Activated T-cell treated with anti-CD3 and anti-CD28 coated beads for 4 hours (primary cell): Measurements from ENCODE around the gene URGCP.

Source experiments
- DNase-seq: peaks from one replicate; pipeline ENCODE4 v3.0.0-alpha.2; 2020

URGCP gene

GRCh38 chr7:43906331-43907010, at the start of gene URGCP:
Gene URGCP, minus strand, starts transcription at chr7:43906596. Its CDS starts 21 bp downstream, at chr7:43906575.
- DNase-seq: peak; percentile 27

- no peak for DNase-seq
These were observed 49.6 kb upstream of the URGCP start for GRCh38 chr7:43956027-43956426.

DNA sequence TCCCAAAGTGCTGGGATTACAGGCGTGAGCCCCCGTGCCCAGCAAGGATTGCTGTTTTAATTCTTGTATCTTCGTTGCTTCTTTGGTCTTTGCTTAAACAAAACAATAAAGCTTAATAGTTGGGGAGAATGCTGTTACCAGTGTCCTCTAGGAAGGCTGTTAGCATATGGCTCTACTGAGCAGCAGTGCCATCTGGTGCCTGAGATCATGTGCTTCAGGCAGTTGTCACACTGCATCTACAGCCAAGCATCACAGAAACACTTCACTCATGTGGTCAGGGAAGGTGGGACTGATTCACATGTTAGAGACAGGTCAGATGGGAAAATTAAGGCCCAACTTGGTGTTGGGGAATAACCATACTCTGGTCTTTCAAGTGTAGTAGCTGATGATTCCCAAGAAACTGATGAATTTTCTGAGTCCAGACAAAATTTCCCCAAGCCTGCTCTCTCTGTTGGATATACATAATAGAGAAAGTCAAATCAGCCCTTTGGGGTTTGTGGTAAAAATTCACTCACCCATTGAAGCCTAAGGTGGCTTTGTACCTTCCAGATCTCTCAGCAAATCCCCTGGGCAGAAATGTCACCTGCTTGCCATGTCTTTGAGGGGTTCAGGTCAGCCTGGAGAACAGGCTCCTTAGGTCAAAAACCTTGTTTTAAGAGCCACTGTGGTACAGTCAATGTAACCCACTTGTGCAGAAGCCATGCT, 48.3 kb upstream of the URGCP start:
- no peak for DNase-seq

GRCh38 chr7:43953071-43953470, 46.7 kb upstream of the URGCP start:
- DNase-seq: no peak

DNA sequence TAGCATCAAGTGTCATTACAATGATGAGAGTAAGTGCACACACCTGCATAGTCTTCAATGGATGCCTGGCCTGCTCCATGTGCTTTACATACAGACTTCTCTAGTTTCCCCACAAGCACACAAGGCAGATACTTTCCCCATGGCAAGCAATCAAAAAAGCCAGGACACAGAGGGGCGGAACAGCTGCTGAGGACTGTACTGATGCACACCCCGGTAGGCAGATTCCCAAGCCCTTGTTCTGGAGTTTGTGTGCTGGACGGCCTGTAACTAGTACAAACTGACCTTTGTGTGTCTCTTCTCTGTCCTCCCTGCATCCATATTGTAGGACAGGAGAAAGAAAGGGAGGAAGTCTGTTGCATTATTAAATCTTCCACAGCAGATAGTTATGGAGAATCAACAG, 45.6 kb upstream of the URGCP start:
- DNase-seq: no peak

DNA sequence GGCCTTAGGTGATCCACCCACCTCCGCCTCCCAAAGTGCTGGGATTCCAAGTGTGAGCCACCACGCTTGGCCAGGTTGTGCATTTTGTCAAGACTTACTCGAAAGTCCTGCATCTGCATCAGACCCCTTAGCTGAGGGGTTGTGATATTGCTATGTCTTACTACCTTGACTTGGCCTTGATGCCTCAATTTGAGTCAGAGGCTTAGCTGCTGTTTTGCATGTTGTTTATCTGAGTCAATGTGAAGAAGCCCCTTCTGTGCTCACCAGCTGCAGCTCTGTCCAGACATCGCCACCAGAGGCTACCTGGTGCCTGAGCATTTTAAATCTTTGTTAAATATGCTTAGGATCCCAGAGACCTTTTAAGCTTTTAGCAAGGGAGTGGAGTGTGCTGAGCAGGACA, 37.9 kb upstream of the URGCP start:
- DNase-seq: no peak

DNA sequence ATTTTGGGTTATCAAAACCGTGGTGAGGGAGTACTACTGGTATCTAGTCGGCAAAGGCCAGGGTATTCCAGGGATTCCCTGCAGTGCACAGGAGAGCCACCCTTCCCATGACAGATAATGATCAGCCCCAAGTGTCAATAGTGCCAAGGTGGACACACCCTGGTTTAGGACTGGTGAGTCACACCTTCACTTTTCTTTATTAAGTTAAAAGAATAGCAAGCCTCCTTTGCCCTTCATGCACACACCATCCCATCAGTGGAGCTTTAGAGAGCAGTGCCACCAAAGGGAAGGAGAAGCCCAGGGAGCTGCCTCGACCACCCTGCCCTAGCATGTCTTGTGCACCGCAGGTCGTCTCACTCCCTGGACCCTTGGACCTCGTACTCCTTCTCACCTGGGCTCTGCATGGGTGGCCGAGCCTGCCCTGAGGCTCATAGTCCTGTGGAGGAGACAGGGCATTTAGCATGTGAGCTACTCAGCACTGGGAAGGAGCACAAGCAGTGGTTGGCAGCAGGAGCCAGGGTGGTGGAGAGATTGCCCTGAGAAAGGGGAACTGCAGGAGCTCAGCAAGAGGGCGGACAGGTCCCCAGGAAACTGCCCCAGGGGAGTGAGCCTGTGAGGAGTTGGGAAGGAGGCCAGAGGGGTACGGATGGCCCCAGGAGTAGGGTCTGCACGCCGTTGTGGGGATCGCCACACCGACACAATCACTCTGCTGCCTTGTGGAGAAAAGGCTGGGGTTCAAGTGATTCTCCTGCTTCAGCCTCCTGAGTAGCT, 37.2 kb upstream of the URGCP start:
- DNase-seq: no peak

DNA sequence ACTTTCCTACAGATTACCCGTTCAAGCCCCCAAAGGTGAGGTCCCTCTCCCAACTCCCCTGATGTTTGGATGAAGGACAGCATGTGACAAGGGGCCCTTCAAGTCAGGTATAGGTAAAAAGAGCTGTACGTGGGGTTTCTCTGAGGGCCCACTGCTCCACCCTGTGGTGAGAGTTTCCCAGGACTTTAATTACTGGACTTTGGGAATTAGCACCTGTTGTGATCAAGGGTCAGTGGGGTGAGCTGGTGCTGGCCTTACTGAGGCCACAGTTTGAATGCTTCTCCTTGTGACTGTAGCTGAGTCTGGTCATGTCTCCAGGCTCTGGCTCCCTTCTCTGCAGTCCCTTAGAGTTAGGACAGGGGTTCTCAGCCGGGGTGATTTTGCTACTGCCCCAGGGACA, 36.6 kb upstream of the URGCP start:
- DNase-seq: no peak

GRCh38 chr7:43942250-43942649, 35.9 kb upstream of the URGCP start:
- no peak for DNase-seq

DNA sequence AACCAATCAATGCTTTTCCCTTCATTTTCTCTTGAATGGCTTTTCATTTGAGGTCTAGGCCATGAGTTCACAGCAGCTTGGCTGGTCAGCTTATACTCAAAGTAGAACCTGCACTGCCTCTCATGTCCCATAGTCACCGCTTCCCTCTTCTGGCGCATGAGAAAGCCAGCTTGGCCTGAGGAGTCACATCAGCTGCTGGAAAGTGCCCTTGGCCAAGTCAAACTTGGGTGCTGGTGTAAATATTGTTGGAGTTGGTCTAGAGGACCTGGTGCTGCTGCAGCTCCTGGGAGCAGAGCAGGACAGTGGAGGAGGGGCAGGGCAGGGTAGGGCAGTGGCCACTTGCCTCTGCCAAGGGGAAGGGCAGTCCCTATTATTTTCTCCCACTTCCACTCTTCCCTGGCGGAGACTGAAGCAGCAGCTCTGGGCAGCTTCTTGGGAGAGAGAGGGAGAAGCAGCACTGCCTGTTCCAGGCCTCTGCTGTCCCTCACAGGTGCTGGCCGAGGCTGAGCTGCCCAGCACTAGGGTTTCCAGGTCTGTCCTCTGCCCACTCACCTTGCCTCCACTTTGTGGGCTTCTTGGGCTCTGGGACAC, 32.6 kb upstream of the URGCP start:
- DNase-seq: no peak

DNA sequence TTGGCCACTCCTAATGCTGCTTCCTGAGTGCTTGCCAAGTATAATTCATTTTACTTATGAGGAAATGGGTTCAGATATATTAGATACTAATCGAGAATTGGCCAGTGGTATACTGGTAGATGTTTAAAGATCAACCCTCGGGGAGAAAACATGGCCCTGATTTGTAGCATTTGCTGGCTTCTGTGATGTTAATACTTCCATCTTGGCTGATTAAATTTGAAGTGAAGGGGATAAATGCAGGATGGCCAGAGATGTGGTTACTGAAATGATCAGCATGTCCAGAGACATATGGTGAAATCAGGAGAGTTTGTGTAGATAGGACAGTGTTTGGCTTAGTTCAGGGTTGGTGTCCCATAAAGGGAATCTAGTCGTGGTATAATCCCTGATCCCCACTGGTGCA, 31.0 kb upstream of the URGCP start:
- DNase-seq: no peak

DNA sequence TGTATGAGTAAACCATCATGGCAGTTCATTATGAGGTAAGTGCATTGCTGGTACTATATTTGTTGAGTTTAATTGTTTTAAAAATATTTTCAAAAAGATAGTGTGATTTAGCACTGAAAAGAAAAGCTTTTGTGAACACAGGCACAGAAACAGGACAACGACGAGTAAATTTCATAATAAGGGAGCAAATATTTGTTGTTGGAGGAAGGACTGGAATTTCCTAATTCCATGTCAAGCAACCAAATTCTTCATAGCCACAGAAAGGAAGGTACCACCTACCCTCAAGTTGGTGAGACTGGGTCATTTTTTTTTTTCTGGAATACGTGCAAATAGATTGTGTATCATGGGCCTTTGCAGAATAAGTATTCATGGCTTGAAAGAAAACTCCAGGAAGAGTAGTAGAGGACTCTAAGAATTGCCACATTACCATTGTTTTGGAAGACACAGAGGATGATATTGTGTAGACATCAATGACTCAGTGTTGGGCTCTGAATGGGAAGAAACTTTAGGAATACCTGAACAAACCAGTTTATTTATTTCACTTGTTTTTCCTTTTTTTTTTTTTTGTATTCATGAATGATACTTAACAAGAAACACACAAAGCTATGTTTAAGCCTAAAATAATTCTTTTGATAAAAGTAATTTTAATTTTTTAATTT, 27.6 kb upstream of the URGCP start:
- DNase-seq: no peak

GRCh38 chr7:43931346-43931745, 24.9 kb upstream of the URGCP start:
- DNase-seq: peak; percentile 7

- DNase-seq: no peak
These were observed 23.4 kb upstream of the URGCP start for GRCh38 chr7:43929529-43930457.

GRCh38 chr7:43927810-43928209, 21.4 kb upstream of the URGCP start:
- DNase-seq: no peak

- DNase-seq: no peak
These were observed 20.4 kb upstream of the URGCP start for GRCh38 chr7:43926798-43927123.

- peak; percentile 85 for DNase-seq
These were observed 19.8 kb upstream of the URGCP start, which contains the start of gene UBE2D4 for GRCh38 chr7:43925984-43926797. Gene UBE2D4, plus strand, starts transcription at chr7:43926436. Its CDS starts 97 bp downstream, at chr7:43926533.

DNA sequence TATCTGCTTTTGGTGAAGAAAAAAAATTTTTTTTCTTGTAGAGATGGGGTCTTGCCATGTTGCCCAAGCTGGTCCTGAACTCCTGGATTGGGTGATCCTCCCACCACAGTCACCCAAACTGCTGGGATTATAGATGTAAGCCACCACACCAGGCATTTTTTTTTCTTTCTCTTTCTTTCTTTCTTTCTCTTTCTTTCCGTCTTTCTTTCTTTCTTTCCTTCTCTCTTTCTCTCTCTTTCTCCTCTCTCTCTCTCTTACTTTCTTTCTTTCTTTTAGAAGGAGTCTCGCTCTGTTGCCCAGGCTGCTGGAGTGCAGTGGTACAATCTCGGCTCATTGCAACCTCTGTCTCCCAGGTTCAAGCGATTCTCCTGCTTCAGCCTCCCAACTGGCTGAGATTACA, 16.3 kb upstream of the URGCP start:
- DNase-seq: no peak

GRCh38 chr7:43921423-43921822, 15.0 kb upstream of the URGCP start:
- no peak for DNase-seq

DNA sequence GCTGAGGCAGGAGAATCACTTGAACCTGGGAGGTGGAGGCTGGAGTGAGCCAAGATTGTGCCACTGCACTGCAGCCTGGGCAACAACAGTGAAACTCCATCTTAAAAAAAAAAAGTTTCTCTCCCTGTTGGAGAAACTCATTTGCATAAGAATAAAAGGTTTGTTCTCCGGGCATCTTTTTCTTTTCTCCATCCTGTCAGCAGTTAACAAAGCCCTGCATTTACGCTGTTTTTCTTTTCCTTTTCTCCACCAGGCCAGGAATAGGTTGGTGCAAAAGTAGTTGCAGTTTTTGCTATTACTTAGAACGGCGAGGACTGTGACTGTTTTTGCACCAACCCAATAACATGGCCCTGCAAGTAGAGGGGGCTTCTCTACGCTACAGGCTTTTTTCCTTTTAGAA, 9.5 kb upstream of the URGCP start:
- no peak for DNase-seq

DNA sequence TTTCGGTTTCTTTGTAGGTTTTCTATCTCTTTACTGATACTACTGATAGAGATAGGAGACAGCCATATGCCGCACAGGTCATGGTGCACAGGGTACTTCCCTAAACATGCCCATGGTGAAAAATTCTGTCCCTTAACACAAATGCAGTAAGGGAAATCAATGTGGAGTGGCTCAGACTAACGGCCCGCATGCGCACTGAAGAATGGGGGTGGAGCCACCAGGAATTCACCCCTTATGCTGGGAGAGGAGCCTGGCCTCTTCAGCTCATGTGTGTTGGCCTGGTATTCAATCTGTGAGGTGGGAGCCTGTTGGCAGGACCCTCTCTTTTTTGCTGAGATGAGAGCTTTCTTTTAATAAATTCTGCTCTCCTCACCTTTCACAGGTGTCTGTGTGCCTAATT, 8.4 kb upstream of the URGCP start:
- DNase-seq: no peak
